DOHH2 (cell line): ENCODE measurements around the gene KCNJ1.

Experiments
- CTCF ChIP-seq: fragments of 200-600 bp; sonication (generic); IDR thresholded peaks from one replicate; pipeline ENCODE4 v1.5.1; 2014; ENCODE audit warnings: antibody characterized with exemption, mild to moderate bottlenecking, low read depth, low read length; ENCODE audit not compliant: poor library complexity, severe bottlenecking
- EZH2phosphoT487 ChIP-seq: fragments of 200-600 bp; sonication (generic); IDR thresholded peaks from 2 replicates; pipeline ENCODE4 v1.6.1; 2017; ENCODE audit warnings: borderline replicate concordance, mild to moderate bottlenecking, antibody characterized with exemption, low read length, moderate library complexity, mixed read lengths

DNA sequence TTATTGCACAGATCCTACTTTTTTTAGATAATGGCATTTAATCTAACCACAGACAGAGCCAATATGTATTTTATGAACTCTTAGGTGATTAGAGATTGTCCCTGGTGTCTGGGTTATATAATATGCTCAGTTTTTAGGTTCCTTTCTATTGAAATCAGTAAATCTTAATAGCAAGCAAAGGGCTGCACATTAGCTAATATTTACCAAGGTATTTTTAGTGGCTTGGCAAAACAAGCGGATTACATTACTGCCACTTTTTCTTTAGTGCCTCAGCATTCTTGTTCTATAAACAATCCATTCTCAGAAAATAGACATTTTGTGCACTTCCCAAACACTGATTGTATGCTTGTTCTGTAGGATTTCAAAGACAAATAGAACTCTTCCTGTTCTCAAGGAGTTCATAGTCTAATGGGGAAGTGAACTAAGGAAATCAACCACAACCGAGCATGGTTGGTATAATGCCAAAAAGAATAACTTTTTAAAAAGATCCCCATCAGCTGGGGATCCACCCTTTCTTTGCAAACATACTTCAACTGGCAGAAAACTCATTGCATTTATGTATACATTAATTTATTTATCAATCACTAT lies 23.8 kb downstream of the KCNJ1 start:
- TF ChIP-seq CTCF: no peak
- no peak for TF ChIP-seq EZH2phosphoT487
